H9 (cell line): ENCODE data around the gene STK24. TPM values are rescaled to one million over a fixed set of nuclear protein-coding genes. Genes with fewer than 3 reads are reported as not detected.

ENCODE experiments used
- DNase-seq: peaks from one replicate; pipeline ENCODE4 v3.0.0-alpha.2; 2017
- H2AFZ ChIP-seq: one replicate; pipeline ENCODE4 v1.6.1; 2013; ENCODE audit warnings: mild to moderate bottlenecking, low read length, control low read depth, moderate library complexity
- H2AK5ac ChIP-seq: 2 replicates; pipeline ENCODE4 v1.6.1; 2013; ENCODE audit warnings: low read length, control low read depth, mixed read lengths; ENCODE audit not compliant: insufficient read length
- H2BK120ac ChIP-seq: one replicate; pipeline ENCODE4 v1.6.1; 2013; ENCODE audit warnings: low read depth, mild to moderate bottlenecking, low read length, control low read depth, inconsistent platforms; ENCODE audit not compliant: poor library complexity, severe bottlenecking
- H2BK12ac ChIP-seq: 2 replicates; pipeline ENCODE4 v1.6.1; 2013; ENCODE audit warnings: low read length, control low read depth, mixed read lengths, low read depth; ENCODE audit not compliant: insufficient read length
- H2BK15ac ChIP-seq: 2 replicates; pipeline ENCODE4 v1.6.1; 2013; ENCODE audit warnings: low read depth, low read length, control low read depth
- H2BK20ac ChIP-seq: one replicate; pipeline ENCODE4 v1.6.1; 2013; ENCODE audit warnings: low read depth, mild to moderate bottlenecking, low read length, control low read depth, inconsistent platforms; ENCODE audit not compliant: poor library complexity, severe bottlenecking
- H2BK5ac ChIP-seq: 2 replicates; pipeline ENCODE4 v1.6.1; 2013; ENCODE audit warnings: low read length, control low read depth, mixed read lengths; ENCODE audit not compliant: insufficient read length
- H3K14ac ChIP-seq: 2 replicates; pipeline ENCODE4 v1.6.1; 2013; ENCODE audit warnings: low read length, control low read depth; ENCODE audit not compliant: insufficient read depth
- H3K18ac ChIP-seq: 2 replicates; pipeline ENCODE4 v1.6.1; 2013; ENCODE audit warnings: low read depth, mild to moderate bottlenecking, mixed read lengths, low read length, control low read depth; ENCODE audit not compliant: insufficient read length
- H3K23ac ChIP-seq: 2 replicates; pipeline ENCODE4 v1.6.1; 2013; ENCODE audit warnings: low read length, control low read depth, mixed read lengths, low read depth; ENCODE audit not compliant: insufficient read length
- H3K23me2 ChIP-seq: 2 replicates; pipeline ENCODE4 v1.6.1; 2013; ENCODE audit warnings: low read depth, mild to moderate bottlenecking, mixed read lengths, low read length, control low read depth; ENCODE audit not compliant: insufficient read length, poor library complexity, severe bottlenecking
- H3K27ac ChIP-seq: 2 replicates; pipeline ENCODE4 v1.5.1; 2013; ENCODE audit warnings: low read length, control low read depth, mixed read lengths, low read depth; ENCODE audit not compliant: insufficient read length
- H3K27me3 ChIP-seq: 2 replicates; pipeline ENCODE4 v1.6.1; 2013; ENCODE audit warnings: low read length, control low read depth, inconsistent platforms; ENCODE audit not compliant: insufficient read depth
- H3K4ac ChIP-seq: 2 replicates; pipeline ENCODE4 v1.6.1; 2013; ENCODE audit warnings: low read depth, mild to moderate bottlenecking, control low read depth, inconsistent platforms, low read length, moderate library complexity
- H3K4me1 ChIP-seq: 2 replicates; pipeline ENCODE4 v1.6.1; 2013; ENCODE audit warnings: low read length, control low read depth, inconsistent platforms; ENCODE audit not compliant: insufficient read depth
- H3K4me2 ChIP-seq: 2 replicates; pipeline ENCODE4 v1.6.1; 2013; ENCODE audit warnings: low read length, control low read depth, mixed read lengths; ENCODE audit not compliant: insufficient read length, insufficient read depth
- H3K56ac ChIP-seq: 2 replicates; pipeline ENCODE4 v1.6.1; 2013; ENCODE audit warnings: low read depth, mild to moderate bottlenecking, mixed read lengths, low read length, control low read depth; ENCODE audit not compliant: insufficient read length
- H3K79me1 ChIP-seq: 2 replicates; pipeline ENCODE4 v1.6.1; 2013; ENCODE audit warnings: low read depth, mild to moderate bottlenecking, moderate library complexity, low read length, control low read depth, inconsistent platforms; ENCODE audit not compliant: insufficient read depth, poor library complexity, severe bottlenecking
- H3K79me2 ChIP-seq: 2 replicates; pipeline ENCODE4 v1.6.1; 2013; ENCODE audit warnings: low read length, control low read depth, inconsistent platforms; ENCODE audit not compliant: insufficient read depth
- H3K9ac ChIP-seq: 2 replicates; pipeline ENCODE4 v1.6.1; 2013; ENCODE audit warnings: low read length, control low read depth, mixed read lengths; ENCODE audit not compliant: insufficient read length; ENCODE audit errors: extremely low read depth
- H3K9me3 ChIP-seq: one replicate; pipeline ENCODE4 v1.6.1; 2013; ENCODE audit warnings: low read depth, low read length, inconsistent platforms; ENCODE audit not compliant: control insufficient read depth
- H3T11ph ChIP-seq: one replicate; pipeline ENCODE4 v1.6.1; 2013; ENCODE audit warnings: mild to moderate bottlenecking, low read length, control low read depth, inconsistent platforms
- H4K20me1 ChIP-seq: one replicate; pipeline ENCODE4 v1.6.1; 2013; ENCODE audit not compliant: control insufficient read depth, insufficient read length, insufficient read depth
- H4K5ac ChIP-seq: 2 replicates; pipeline ENCODE4 v1.6.1; 2013; ENCODE audit warnings: low read depth, mild to moderate bottlenecking, mixed read lengths, low read length, control low read depth; ENCODE audit not compliant: insufficient read length
- H4K8ac ChIP-seq: replicated peaks from 2 replicates; pipeline ENCODE4 v1.6.1; 2013; ENCODE audit warnings: low read length, control low read depth, mixed read lengths, low read depth; ENCODE audit not compliant: insufficient read length
- H4K91ac ChIP-seq: 2 replicates; pipeline ENCODE4 v1.6.1; 2013; ENCODE audit warnings: low read depth, mild to moderate bottlenecking, moderate library complexity, mixed read lengths, low read length, control low read depth; ENCODE audit not compliant: insufficient read length
- H3K27ac Mint-ChIP-seq, 3 experiments: 2 replicates in 2 of 3; 3 replicates in 1 of 3; pipeline ENCODE4 v1.8.0; 2020 to 2021; ENCODE audit warnings: mixed read lengths in 3 of 3, mild to moderate bottlenecking in 1 of 3, moderate library complexity in 1 of 3
- H3K27me3 Mint-ChIP-seq: 2 replicates; pipeline ENCODE4 v1.8.0; 2021; ENCODE audit warnings: low read depth, mild to moderate bottlenecking, moderate library complexity, mixed read lengths
- H3K36me3 Mint-ChIP-seq, 3 experiments: 2 replicates in 2 of 3; 3 replicates in 1 of 3; pipeline ENCODE4 v1.8.0; 2020 to 2021; ENCODE audit warnings: low read depth in 3 of 3, mixed read lengths in 3 of 3; ENCODE audit not compliant: insufficient read depth in 1 of 3
- H3K4me1 Mint-ChIP-seq, 2 experiments: 2 replicates each; pipeline ENCODE4 v1.8.0; 2020; ENCODE audit warnings: mixed read lengths in 2 of 2
- H3K4me3 Mint-ChIP-seq, 2 experiments: 2 replicates in 1 of 2; 3 replicates in 1 of 2; pipeline ENCODE4 v1.8.0; 2020 to 2021; ENCODE audit warnings: mild to moderate bottlenecking in 2 of 2, mixed read lengths in 2 of 2, moderate library complexity in 1 of 2
- H3K9me3 Mint-ChIP-seq, 2 experiments: 2 replicates in 1 of 2; 3 replicates in 1 of 2; pipeline ENCODE4 v1.8.0; 2020; ENCODE audit warnings: mild to moderate bottlenecking in 2 of 2, mixed read lengths in 2 of 2, moderate library complexity in 1 of 2
- WGBS: extraction: QIAGEN DNeasy Blood & Tissue Kit; methylation state at CpG from one replicate; pipeline ENCODE4 v1.1.7; 2013; ENCODE audit warnings: missing lambda C conversion rate, low lambda C conversion rate, mixed read lengths; ENCODE audit not compliant: insufficient read length; ENCODE audit errors: extremely low coverage; 5-methylcytosine and 5-hydroxymethylcytosine counted together
- total RNA-seq: library from RNA; stranded (reverse); gene quantifications from 2 replicates; pipeline ENCODE4 v1.2.1, GENCODE V29; 2021
- TF ChIP-seq, protein P1 (sequence below): fragments of 200-600 bp; sonication (generic); conservative IDR thresholded peaks from 3 replicates; pipeline ENCODE4 v1.8.0; 2021; ENCODE audit warnings: antibody characterized with exemption, mild to moderate bottlenecking

The STK24 gene
- total RNA-seq, 1 experiment from 2014 or later, result 134 TPM

- H3K9me3 ChIP-seq, result no peaks in the 10 kb centered on the region
- H2BK5ac ChIP-seq, result no peak overlapping the region
- no peak overlapping the region for H3K4me3 Mint-ChIP-seq
- H3K9me3 Mint-ChIP-seq, result no peaks in the 10 kb centered on the region
- no peak overlapping the region for H3K27ac ChIP-seq
- no peak overlapping the region for H3K4ac ChIP-seq
- H3K79me2 ChIP-seq, result no peaks in the 10 kb centered on the region
- H3K27me3 Mint-ChIP-seq, result no peaks in the 10 kb centered on the region; the same call in 1 of the 2 replicates
- no peak overlapping the region for H3K4me2 ChIP-seq
- H3K27ac Mint-ChIP-seq, result 0 out of 7 replicates have a peak overlapping the region, but pooled peaks of 1 of the 3 experiments have one; percentile 7
- H2AFZ ChIP-seq, result no peak overlapping the region
- H3K56ac ChIP-seq, result no peak overlapping the region
- no peak overlapping the region for H3K14ac ChIP-seq
- no peak overlapping the region for H3K23ac ChIP-seq
- H2BK15ac ChIP-seq, result no peak overlapping the region
- WGBS, result no CpG with 5 or more reads among the region's 8 CpGs
- no peak overlapping the region for H3K9ac ChIP-seq
- no peak overlapping the region for H2AK5ac ChIP-seq
- peaks cover 11 to 13% of the 10 kb centered on the region in 2 experiments for H3K4me1 Mint-ChIP-seq
- no peaks in the 10 kb centered on the region for H3K4me1 ChIP-seq
- no peak overlapping the region for H4K91ac ChIP-seq
- H3K79me1 ChIP-seq, result no peaks in the 10 kb centered on the region
- no peak for DNase-seq
- H4K8ac ChIP-seq, result no peak overlapping the region
- peaks cover 4 to 20% (median 15%) of the 10 kb centered on the region in 3 experiments; a peak in 6 of 7 replicates for H3K36me3 Mint-ChIP-seq
- no peaks in the 10 kb centered on the region for H3K23me2 ChIP-seq
- H4K5ac ChIP-seq, result no peak overlapping the region
- no peak overlapping the region for H3T11ph ChIP-seq
- no peaks in the 10 kb centered on the region for H3K27me3 ChIP-seq
- H4K20me1 ChIP-seq, result no peaks in the 10 kb centered on the region
- H2BK12ac ChIP-seq, result no peak overlapping the region
- no peak overlapping the region for H2BK20ac ChIP-seq
- no peak overlapping the region for H2BK120ac ChIP-seq
- TF ChIP-seq, protein P1, sequence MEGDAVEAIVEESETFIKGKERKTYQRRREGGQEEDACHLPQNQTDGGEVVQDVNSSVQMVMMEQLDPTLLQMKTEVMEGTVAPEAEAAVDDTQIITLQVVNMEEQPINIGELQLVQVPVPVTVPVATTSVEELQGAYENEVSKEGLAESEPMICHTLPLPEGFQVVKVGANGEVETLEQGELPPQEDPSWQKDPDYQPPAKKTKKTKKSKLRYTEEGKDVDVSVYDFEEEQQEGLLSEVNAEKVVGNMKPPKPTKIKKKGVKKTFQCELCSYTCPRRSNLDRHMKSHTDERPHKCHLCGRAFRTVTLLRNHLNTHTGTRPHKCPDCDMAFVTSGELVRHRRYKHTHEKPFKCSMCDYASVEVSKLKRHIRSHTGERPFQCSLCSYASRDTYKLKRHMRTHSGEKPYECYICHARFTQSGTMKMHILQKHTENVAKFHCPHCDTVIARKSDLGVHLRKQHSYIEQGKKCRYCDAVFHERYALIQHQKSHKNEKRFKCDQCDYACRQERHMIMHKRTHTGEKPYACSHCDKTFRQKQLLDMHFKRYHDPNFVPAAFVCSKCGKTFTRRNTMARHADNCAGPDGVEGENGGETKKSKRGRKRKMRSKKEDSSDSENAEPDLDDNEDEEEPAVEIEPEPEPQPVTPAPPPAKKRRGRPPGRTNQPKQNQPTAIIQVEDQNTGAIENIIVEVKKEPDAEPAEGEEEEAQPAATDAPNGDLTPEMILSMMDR, result no peak
- no peak overlapping the region for H3K18ac ChIP-seq
Measured at GRCh38 chr13:98405690-98406344, 171.1 kb downstream of the STK24 start.
